ENCODE data around the gene RBM46. TPM values are rescaled to one million over a fixed set of nuclear protein-coding genes. Genes with fewer than 3 reads are reported as not detected.

RBM46 gene
- total RNA-seq, 1 experiment from 2014 or later = 4.6 TPM

GRCh38 chr4:154836513-154836912 lies 55.4 kb downstream of the RBM46 start:
- Mint-ChIP-seq H3K9me3 (peaks cover 43% of the 10 kb centered on the region), H3K36me3 (peaks cover 31% of the 10 kb centered on the region), H3K27ac (no peak overlapping the region), H3K27me3 (ENCODE audit: low read depth) (peaks cover 15% of the 10 kb centered on the region), H3K4me3 (no peak overlapping the region), H3K4me1 (peaks cover 31% of the 10 kb centered on the region)
- peak; percentile 69 for ATAC-seq
- ChIA-PET CTCF (interaction anchor here (0.6 to 1.1 kb wide), 4 partner anchors 18 to 371 kb away, joined by 3 to 4 read pairs (median 4); no protein-coding TSS in a partner anchor), POLR2A (interaction anchor here (1.0 kb wide), 1 partner anchor 93 kb away, joined by 3 read pairs; the partner anchor contains the start of gene LRAT)
- no peak for TF ChIP-seq GABPB1 (CRISPR knock-in tag; IDR thresholded peaks at IDR 0.05)
- no peak for DNase-seq (ENCODE audit: low spot score)

- no peak for ATAC-seq
- ChIA-PET POLR2A (no interaction called here), CTCF (interaction anchor here (0.9 to 1.7 kb wide), 2 partner anchors 73 to 90 kb away, joined by 3 to 5 read pairs; no protein-coding TSS in a partner anchor)
- Mint-ChIP-seq H3K27ac (no peak overlapping the region), H3K9me3 (peaks cover 37% of the 10 kb centered on the region), H3K27me3 (ENCODE audit: low read depth) (peaks cover 15% of the 10 kb centered on the region), H3K4me3 (no peak overlapping the region), H3K4me1 (peaks cover 31% of the 10 kb centered on the region), H3K36me3 (peaks cover 28% of the 10 kb centered on the region)
- TF ChIP-seq SOX15 (CRISPR knock-in tag; IDR thresholded peaks at IDR 0.05) (no peak), RELA (CRISPR knock-in tag; IDR thresholded peaks at IDR 0.05; ENCODE audit: borderline replicate concordance) (no peak), SMAD3 (CRISPR knock-in tag; IDR thresholded peaks at IDR 0.05; ENCODE audit: borderline replicate concordance) (no peak), AR (CRISPR knock-in tag; IDR thresholded peaks at IDR 0.05) (no peak), TEAD4 (CRISPR knock-in tag; IDR thresholded peaks at IDR 0.05) (no peak), FOXJ3 (CRISPR knock-in tag; IDR thresholded peaks at IDR 0.05; ENCODE audit: borderline replicate concordance) (no peak), CREB1 (CRISPR knock-in tag; IDR thresholded peaks at IDR 0.05) (no peak), GTF2I (CRISPR knock-in tag; conservative IDR thresholded peaks at IDR 0.05) (no peak), NR1H2 (CRISPR knock-in tag; IDR thresholded peaks at IDR 0.05) (no peak), CTCF (IDR thresholded peaks at IDR 0.05) (no peak), JUN (CRISPR knock-in tag; IDR thresholded peaks at IDR 0.05) (no peak), ZNF219 (CRISPR knock-in tag; IDR thresholded peaks at IDR 0.05; ENCODE audit: borderline replicate concordance) (no peak), GRHL2 (CRISPR knock-in tag; IDR thresholded peaks at IDR 0.05; ENCODE audit: insufficient replicate concordance, severe bottlenecking) (no peak)
- TF ChIP-seq, protein P1, sequence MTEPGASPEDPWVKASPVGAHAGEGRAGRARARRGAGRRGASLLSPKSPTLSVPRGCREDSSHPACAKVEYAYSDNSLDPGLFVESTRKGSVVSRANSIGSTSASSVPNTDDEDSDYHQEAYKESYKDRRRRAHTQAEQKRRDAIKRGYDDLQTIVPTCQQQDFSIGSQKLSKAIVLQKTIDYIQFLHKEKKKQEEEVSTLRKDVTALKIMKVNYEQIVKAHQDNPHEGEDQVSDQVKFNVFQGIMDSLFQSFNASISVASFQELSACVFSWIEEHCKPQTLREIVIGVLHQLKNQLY (CRISPR knock-in tag; IDR thresholded peaks at IDR 0.05) = no peak
- TF ChIP-seq, protein P2, sequence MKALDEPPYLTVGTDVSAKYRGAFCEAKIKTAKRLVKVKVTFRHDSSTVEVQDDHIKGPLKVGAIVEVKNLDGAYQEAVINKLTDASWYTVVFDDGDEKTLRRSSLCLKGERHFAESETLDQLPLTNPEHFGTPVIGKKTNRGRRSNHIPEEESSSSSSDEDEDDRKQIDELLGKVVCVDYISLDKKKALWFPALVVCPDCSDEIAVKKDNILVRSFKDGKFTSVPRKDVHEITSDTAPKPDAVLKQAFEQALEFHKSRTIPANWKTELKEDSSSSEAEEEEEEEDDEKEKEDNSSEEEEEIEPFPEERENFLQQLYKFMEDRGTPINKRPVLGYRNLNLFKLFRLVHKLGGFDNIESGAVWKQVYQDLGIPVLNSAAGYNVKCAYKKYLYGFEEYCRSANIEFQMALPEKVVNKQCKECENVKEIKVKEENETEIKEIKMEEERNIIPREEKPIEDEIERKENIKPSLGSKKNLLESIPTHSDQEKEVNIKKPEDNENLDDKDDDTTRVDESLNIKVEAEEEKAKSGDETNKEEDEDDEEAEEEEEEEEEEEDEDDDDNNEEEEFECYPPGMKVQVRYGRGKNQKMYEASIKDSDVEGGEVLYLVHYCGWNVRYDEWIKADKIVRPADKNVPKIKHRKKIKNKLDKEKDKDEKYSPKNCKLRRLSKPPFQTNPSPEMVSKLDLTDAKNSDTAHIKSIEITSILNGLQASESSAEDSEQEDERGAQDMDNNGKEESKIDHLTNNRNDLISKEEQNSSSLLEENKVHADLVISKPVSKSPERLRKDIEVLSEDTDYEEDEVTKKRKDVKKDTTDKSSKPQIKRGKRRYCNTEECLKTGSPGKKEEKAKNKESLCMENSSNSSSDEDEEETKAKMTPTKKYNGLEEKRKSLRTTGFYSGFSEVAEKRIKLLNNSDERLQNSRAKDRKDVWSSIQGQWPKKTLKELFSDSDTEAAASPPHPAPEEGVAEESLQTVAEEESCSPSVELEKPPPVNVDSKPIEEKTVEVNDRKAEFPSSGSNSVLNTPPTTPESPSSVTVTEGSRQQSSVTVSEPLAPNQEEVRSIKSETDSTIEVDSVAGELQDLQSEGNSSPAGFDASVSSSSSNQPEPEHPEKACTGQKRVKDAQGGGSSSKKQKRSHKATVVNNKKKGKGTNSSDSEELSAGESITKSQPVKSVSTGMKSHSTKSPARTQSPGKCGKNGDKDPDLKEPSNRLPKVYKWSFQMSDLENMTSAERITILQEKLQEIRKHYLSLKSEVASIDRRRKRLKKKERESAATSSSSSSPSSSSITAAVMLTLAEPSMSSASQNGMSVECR (CRISPR knock-in tag; IDR thresholded peaks at IDR 0.05; ENCODE audit: borderline replicate concordance) = no peak
- TF ChIP-seq, protein P3, sequence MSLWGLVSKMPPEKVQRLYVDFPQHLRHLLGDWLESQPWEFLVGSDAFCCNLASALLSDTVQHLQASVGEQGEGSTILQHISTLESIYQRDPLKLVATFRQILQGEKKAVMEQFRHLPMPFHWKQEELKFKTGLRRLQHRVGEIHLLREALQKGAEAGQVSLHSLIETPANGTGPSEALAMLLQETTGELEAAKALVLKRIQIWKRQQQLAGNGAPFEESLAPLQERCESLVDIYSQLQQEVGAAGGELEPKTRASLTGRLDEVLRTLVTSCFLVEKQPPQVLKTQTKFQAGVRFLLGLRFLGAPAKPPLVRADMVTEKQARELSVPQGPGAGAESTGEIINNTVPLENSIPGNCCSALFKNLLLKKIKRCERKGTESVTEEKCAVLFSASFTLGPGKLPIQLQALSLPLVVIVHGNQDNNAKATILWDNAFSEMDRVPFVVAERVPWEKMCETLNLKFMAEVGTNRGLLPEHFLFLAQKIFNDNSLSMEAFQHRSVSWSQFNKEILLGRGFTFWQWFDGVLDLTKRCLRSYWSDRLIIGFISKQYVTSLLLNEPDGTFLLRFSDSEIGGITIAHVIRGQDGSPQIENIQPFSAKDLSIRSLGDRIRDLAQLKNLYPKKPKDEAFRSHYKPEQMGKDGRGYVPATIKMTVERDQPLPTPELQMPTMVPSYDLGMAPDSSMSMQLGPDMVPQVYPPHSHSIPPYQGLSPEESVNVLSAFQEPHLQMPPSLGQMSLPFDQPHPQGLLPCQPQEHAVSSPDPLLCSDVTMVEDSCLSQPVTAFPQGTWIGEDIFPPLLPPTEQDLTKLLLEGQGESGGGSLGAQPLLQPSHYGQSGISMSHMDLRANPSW (CRISPR knock-in tag; conservative IDR thresholded peaks at IDR 0.05; ENCODE audit: low read depth) = no peak
- TF ChIP-seq, protein P4, sequence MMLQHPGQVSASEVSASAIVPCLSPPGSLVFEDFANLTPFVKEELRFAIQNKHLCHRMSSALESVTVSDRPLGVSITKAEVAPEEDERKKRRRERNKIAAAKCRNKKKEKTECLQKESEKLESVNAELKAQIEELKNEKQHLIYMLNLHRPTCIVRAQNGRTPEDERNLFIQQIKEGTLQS (CRISPR knock-in tag; conservative IDR thresholded peaks at IDR 0.05) = no peak
- DNase-seq (ENCODE audit: low spot score) = no peak
Observed at GRCh38 chr4:154838155-154838554, 57.1 kb downstream of the RBM46 start.
